Immature natural killer cell (primary cell): Measurements from ENCODE around the gene FOXP4. TPM values are rescaled to one million over a fixed set of nuclear protein-coding genes. Genes with fewer than 3 reads are reported as not detected.
A peak's percentile ranks its signal among the peaks of the same experiment; 100 is the strongest.

Experiments used
- DNase-seq, 3 donors: peaks; one replicate each; pipeline ENCODE4 v3.0.0; 2022; ENCODE audit warnings: mixed read lengths in 1 of 3
- H3K27ac Mint-ChIP-seq, 6 donors: one replicate each; pipeline ENCODE4 v1.8.0; 2020; ENCODE audit warnings: mixed read lengths in 6 of 6, mild to moderate bottlenecking in 5 of 6, inconsistent platforms in 4 of 6, moderate library complexity in 3 of 6
- H3K27me3 Mint-ChIP-seq, 3 donors: one replicate each; pipeline ENCODE4 v1.8.0; 2020 to 2021; ENCODE audit warnings: low read depth in 3 of 3, mild to moderate bottlenecking in 3 of 3, mixed read lengths in 3 of 3, moderate library complexity in 3 of 3, inconsistent platforms in 1 of 3
- H3K36me3 Mint-ChIP-seq, 3 donors: one replicate each; pipeline ENCODE4 v1.8.0; 2020; ENCODE audit warnings: mixed read lengths in 3 of 3, inconsistent platforms in 2 of 3, mild to moderate bottlenecking in 2 of 3
- H3K4me1 Mint-ChIP-seq, 2 donors: one replicate each; pipeline ENCODE4 v1.8.0; 2020; ENCODE audit warnings: inconsistent platforms in 2 of 2, mild to moderate bottlenecking in 2 of 2, mixed read lengths in 2 of 2, moderate library complexity in 1 of 2
- H3K4me3 Mint-ChIP-seq, 5 donors: one replicate each; pipeline ENCODE4 v1.8.0; 2020; ENCODE audit warnings: mild to moderate bottlenecking in 5 of 5, mixed read lengths in 5 of 5, inconsistent platforms in 3 of 5, moderate library complexity in 3 of 5
- H3K9me3 Mint-ChIP-seq, 6 donors: one replicate each; pipeline ENCODE4 v1.8.0; 2020; ENCODE audit warnings: mild to moderate bottlenecking in 6 of 6, mixed read lengths in 6 of 6, inconsistent platforms in 4 of 6, moderate library complexity in 3 of 6
- polyA plus RNA-seq, 3 donors: library from polyadenylated mRNA; unstranded; fragments of 300-500 nt; fragmentation: Illumina TruSeq; gene quantifications; one replicate each; pipeline ENCODE4 v1.2.3, GENCODE V29; 2021

FOXP4 gene
- polyA plus RNA-seq, 3 donors from 2014 or later: 0.10 to 0.73 (median 0.68) TPM

DNA sequence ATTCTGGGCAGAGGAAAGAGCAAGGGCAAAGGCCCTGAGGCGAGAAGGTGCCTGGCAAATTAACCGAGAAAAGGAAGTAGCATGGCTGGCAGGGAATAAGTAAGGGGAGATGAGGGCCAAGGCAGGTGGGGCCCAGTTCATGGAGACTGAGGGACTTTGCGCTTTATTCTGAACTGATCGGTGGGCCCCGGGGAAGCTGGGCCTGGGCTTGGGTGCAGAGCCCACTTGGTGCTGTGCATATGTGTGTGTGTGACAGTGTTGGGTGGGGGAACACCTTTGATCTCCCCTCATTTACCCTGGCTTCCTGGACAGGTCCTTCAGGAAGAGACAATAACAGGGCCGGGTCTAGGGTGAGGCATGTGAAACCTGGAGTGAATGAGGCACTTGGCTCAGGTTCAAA is 89.2 kb downstream of the FOXP4 start:
- no peak for DNase-seq
- Mint-ChIP-seq H3K36me3 (no peaks in the 10 kb centered on the region), H3K27me3 (peaks cover 11 to 18% (median 17%) of the 10 kb centered on the region in 3 donors), H3K27ac (no peak overlapping the region), H3K9me3 (no peaks in the 10 kb centered on the region), H3K4me1 (peaks cover 15 to 24% of the 10 kb centered on the region in 2 donors), H3K4me3 (no peak overlapping the region)

DNA sequence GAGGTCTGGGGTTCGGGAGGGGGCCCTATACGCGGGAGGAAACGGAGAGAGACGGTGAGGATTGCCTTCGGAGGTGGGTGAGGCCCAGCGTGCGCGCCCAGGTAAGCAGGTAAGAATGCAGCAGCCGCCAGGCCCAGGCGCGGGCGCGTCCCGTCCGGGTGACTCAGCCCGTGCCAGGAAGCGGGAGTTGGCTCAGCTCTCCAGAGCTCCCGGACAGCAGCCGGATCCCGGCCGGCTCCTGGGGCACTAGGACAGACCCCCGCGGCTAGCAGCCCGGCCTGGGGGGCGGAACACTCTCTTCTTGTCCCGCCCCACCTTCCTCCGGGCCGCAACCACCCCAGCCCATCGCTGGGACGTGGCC is 90.6 kb downstream of the FOXP4 start:
- Mint-ChIP-seq H3K27ac (no peak overlapping the region), H3K9me3 (no peaks in the 10 kb centered on the region), H3K4me1 (peaks cover 15 to 24% of the 10 kb centered on the region in 2 donors), H3K27me3 (peaks cover 11 to 19% (median 17%) of the 10 kb centered on the region in 3 donors), H3K4me3 (no peak overlapping the region), H3K36me3 (no peaks in the 10 kb centered on the region)
- DNase-seq: no peak

DNA sequence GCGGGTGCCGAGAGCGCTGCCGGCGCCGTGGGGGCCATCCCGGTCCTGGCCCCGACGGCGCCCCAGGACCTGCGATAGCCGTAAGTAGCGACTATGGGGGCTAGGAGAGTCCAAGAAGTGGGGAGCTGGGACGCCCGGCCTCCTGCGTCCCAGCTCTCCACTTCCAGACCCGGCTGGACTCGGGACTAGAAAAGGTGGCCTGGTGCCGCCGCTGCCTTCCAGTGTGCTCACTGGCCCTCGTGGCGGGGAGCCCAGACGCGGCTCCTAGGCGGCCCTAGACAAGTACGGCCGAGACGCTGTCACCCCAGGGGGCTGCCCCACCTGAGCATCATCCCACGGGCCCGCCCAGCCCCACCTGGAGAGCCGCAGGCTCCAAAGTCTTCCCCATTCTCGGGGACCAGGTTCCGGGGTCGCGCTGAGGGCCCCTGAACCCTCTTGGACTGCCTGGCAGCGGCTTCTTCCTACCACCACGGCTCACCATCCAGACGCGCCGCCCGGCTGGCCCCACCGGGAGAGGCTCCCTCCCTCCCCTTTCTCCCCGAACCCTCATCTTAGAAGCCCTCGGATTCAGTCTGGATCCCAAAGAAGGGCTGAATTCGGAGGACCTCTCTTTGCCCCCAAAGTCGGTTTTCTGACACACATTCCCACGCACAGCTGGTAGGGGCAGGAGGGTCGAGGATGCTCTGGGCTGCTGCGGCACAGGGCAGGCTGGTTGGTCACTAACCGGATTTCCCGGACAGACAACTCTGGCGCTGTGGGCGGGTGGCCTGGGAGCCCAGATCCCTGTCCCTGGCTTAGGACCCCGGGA is 91.2 kb downstream of the FOXP4 start:
- Mint-ChIP-seq H3K27me3 (peaks cover 11 to 19% (median 17%) of the 10 kb centered on the region in 3 donors), H3K36me3 (no peaks in the 10 kb centered on the region), H3K27ac (no peak overlapping the region), H3K9me3 (peaks cover 0 to under 1% (median 0%) of the 10 kb centered on the region in 6 donors), H3K4me3 (peak overlapping the region; percentile 63 to 73 (median 66)), H3K4me1 (peaks cover 15 to 24% of the 10 kb centered on the region in 2 donors)
- no peak for DNase-seq

DNA sequence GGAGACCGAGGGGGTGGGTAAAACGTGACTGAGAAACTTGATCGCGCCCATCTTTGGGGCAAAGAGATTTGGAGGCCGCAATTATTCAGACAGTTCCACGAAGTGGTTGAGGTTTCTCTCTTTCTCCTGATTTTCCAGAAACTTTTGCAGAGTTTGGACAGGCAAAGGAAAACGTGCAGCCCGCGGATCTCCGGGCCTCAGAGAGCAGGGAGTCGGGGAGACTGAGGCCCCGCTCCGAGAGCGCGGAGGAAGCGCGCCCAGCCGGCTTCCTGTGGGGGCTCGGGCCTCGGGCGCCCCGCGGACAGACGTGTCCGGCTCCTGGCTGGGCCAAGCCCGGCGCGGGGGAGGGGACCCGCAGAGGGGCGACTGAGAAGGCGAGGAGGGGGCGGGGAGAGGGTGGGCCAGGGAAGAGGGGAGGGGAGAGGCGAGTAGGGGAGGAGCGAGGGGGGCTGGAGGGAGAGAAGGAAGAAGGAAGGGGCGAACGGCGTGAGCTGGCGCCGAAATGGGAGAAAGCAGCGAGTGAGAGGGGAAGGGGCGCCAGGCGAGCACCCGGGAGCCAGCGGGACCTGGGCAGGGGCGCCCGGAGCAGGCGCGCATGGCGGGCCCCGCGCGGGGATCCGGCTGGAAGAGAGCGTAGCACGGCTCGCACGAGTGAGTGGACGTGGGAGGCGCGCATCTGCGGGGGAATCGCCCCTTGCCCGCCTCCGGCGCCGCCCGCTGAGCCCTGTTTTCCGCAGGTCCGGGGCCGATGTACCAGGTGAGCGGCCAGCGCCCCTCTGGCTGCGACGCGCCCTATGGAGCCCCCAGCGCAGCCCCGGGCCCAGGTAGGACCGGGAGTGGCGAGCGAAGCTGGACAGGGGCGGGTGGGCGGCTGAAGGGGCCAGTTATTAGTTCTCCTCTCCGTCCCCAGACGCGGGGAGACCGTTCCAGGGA is 92.1 kb downstream of the FOXP4 start, which contains the start of gene MDFI:
Gene MDFI, plus strand, starts transcription at position 467 of the 933 bp plus-strand sequence. Its CDS starts 282 bp downstream, at position 749.
- peaks cover 11 to 19% (median 18%) of the 10 kb centered on the region in 3 donors for H3K27me3 Mint-ChIP-seq

DNA sequence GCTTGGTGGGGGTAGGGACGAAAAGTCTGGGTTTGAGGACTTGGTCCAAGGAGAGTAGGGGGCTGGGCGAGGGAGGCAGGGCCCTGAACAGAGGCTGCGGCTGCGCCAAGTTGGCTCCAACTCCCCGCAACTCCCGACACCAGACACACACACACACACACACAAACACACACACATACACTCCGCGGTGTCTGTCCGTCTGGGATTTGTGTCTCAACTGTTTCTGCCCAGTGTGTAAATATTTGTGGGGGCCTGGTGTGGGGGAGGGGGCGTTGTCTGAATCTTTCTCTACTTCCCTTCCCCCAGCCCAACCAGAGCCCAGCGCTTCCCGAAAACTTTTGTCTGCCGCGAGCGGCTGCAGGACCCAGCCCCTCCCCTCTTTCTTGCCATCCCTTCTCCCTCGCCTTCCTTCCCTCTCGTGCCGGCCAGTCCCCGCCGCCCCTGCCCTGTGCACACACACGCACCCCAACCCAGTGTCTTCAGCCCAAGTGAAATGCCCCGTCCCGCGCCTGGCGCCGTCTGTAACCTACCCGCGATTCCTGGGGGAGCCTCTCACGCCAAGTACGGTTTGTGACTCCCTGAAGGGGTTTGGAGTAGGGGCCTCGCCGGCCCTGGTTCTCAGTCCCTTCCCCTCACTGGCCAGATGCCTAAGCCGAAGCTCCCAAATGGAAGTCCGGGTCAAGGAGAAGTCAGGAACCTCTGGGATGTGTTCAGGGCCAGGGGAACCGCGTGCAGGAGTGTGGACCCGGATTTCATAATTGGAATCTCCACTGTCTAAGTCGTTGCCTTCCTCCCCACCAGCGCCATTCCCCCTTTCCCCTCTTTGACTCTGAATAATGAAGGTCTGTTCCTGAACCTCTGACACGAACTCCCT is 93.0 kb downstream of the FOXP4 start:
- H3K4me3 Mint-ChIP-seq: peak overlapping the region; percentile 10 to 67 (median 32)
- H3K36me3 Mint-ChIP-seq: no peaks in the 10 kb centered on the region
- peaks cover 12 to 24% of the 10 kb centered on the region in 2 donors for H3K4me1 Mint-ChIP-seq
- H3K27me3 Mint-ChIP-seq: peaks cover 11 to 18% (median 17%) of the 10 kb centered on the region in 3 donors
- H3K9me3 Mint-ChIP-seq: peaks cover 0 to 4% (median 0%) of the 10 kb centered on the region in 6 donors
- DNase-seq: no peak
- no peak overlapping the region for H3K27ac Mint-ChIP-seq

More for the DNA sequence above, 92.1 kb downstream of the FOXP4 start, which contains the start of gene MDFI:
- H3K36me3 Mint-ChIP-seq: no peaks in the 10 kb centered on the region
- peaks cover 15 to 24% of the 10 kb centered on the region in 2 donors for H3K4me1 Mint-ChIP-seq
- H3K9me3 Mint-ChIP-seq: peaks cover 0 to 4% (median 0%) of the 10 kb centered on the region in 6 donors
- no peak for DNase-seq
- no peak within 1 kb of the TSS for H3K27ac Mint-ChIP-seq
- H3K4me3 Mint-ChIP-seq: peak within 1 kb of the TSS; percentile 63 to 73 (median 66)

DNA sequence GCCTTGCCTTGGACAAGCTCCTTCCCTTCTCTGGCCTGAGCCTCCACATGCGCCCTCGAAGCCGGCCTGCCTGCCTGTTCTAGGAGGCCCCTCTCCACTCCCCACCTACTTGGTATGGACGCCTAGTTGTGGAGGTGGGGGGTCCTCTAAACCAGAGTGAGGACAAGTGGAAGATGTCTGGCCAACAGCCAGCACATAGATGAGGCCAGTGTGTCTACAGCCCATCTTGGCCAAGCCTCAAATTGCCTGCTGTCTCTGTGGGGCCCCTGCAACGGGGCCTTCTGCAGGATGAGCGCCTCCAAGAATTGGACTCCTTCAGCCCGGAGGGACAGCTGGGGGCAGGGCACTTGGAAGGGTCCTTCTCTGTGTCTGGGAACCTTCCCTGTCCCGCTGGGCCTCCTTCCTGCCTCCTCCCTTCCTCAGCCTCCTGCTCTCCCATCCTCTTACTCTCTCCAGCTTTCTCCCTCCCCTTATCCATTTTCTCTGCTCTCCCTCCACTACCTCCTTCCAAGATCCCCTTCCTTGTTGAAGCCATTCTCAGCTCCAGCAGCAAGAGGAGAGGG is 93.7 kb downstream of the FOXP4 start:
- Mint-ChIP-seq H3K9me3 (peaks cover 0 to 4% (median 0%) of the 10 kb centered on the region in 6 donors), H3K27ac (no peak overlapping the region)

DNA sequence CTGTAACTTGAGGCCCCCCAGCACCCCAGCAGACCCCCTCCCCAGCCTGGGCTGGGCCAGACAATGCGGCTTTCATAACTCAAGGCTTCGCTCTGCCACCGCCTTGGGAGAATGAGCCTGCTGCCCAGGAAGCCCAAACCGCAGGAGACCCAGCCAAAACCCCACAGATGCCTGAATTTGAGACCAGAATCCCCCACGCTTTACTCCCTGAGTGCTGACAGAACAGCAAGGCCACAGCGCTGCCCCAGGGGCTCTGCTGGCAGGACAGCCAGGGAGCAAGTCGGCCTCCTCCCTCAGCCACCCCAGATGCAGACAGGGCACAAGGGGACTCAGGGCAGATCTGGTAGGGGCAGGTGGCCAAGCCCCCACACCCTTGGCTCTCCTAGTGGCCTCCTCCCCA is 94.2 kb downstream of the FOXP4 start:
- H3K27me3 Mint-ChIP-seq: peaks cover 8 to 13% (median 13%) of the 10 kb centered on the region in 3 donors
- H3K9me3 Mint-ChIP-seq: peaks cover 0 to 4% (median 0%) of the 10 kb centered on the region in 6 donors
- H3K27ac Mint-ChIP-seq: no peak overlapping the region
- peaks cover 0 to 12% of the 10 kb centered on the region in 2 donors for H3K4me1 Mint-ChIP-seq
- H3K36me3 Mint-ChIP-seq: no peaks in the 10 kb centered on the region
- no peak for DNase-seq
- H3K4me3 Mint-ChIP-seq: no peak overlapping the region

More for the DNA sequence above, 93.7 kb downstream of the FOXP4 start:
- DNase-seq: no peak
- Mint-ChIP-seq H3K27me3 (peaks cover 11 to 17% (median 16%) of the 10 kb centered on the region in 3 donors), H3K4me3 (peak overlapping the region; percentile 10 to 67 (median 32)), H3K36me3 (no peaks in the 10 kb centered on the region), H3K4me1 (peaks cover 5 to 17% of the 10 kb centered on the region in 2 donors)

DNA sequence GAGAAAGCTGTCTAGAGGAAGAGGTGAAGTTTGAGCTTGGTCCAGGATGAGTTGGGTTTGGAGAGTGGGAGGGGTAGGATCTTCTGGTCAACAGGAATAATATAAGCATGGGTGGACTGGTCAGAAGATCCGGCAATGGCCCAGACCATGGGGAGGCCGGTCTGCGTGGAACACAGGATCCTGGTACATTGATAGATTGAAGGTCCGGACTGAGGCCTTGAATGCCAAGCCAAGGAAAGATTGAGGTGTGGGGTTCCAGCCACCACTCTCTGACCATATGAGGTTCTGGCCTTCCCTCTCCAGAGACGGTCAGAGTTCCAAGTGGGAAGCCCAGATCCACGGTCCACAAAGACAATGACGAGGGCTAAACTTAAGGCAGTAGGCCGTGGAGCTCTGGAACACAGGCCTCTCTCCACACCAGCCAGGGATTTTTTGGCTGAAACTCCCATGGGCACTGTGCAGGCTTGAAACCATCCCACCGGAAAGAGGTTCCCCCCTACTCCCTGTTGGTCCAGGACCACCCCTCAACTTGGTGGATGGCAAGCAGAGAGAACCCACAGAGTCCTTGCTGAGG is 95.3 kb downstream of the FOXP4 start:
- no peaks in the 10 kb centered on the region for H3K36me3 Mint-ChIP-seq
- H3K27me3 Mint-ChIP-seq: peaks cover 5 to 11% (median 11%) of the 10 kb centered on the region in 3 donors
- peaks cover 0 to 10% of the 10 kb centered on the region in 2 donors for H3K4me1 Mint-ChIP-seq
- no peak overlapping the region for H3K4me3 Mint-ChIP-seq
- no peak overlapping the region for H3K27ac Mint-ChIP-seq
- no peak for DNase-seq
- H3K9me3 Mint-ChIP-seq: peaks cover 0 to 4% (median 0%) of the 10 kb centered on the region in 6 donors

DNA sequence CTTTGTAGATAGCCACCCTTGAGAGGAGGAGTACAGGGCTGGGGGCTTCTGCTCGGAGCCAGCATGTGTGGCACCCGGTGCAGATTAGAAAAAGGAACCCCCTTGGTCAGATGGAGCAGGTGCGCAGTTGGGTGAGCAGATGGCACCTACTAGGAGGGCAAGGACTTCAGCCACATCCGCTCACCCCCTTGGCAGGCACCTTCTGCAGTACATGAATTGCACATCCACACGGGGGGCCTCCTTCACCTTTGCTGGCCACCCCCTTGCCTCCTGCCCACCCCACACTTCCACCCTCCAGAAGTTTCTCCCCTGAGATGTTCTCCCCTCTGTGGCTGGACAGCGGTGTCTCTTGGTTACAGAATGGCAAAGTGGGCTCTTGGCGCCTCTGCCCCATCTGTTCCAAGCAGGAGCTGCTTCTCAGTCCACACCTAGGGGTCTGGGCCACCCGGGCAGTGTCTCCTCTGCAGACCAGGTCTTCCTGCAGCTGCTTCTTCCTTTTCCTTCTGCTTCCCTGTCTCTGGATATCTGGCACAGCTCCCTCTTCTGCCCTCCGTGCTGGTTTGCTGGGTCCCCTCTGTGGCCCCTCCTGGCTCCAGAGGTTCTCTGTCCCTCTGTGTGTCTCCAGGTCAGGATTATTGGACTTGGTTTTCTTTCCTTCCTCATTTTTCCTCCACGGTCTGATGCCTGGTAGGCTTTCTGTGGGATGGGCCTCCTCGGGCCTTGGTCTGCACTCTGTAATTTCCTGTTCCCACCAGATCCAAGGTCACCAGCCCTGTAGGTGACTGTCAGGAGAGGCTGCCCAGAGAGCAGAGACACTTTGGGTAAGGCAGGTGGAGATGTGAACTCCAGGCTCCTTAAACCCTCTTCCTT is 96.1 kb downstream of the FOXP4 start:
- DNase-seq: no peak
- Mint-ChIP-seq H3K36me3 (no peaks in the 10 kb centered on the region), H3K27ac (no peak overlapping the region), H3K27me3 (peaks cover 5 to 10% (median 8%) of the 10 kb centered on the region in 3 donors), H3K9me3 (peaks cover 0 to 4% (median 0%) of the 10 kb centered on the region in 6 donors), H3K4me1 (peaks cover 0 to 8% of the 10 kb centered on the region in 2 donors), H3K4me3 (no peak overlapping the region)

DNA sequence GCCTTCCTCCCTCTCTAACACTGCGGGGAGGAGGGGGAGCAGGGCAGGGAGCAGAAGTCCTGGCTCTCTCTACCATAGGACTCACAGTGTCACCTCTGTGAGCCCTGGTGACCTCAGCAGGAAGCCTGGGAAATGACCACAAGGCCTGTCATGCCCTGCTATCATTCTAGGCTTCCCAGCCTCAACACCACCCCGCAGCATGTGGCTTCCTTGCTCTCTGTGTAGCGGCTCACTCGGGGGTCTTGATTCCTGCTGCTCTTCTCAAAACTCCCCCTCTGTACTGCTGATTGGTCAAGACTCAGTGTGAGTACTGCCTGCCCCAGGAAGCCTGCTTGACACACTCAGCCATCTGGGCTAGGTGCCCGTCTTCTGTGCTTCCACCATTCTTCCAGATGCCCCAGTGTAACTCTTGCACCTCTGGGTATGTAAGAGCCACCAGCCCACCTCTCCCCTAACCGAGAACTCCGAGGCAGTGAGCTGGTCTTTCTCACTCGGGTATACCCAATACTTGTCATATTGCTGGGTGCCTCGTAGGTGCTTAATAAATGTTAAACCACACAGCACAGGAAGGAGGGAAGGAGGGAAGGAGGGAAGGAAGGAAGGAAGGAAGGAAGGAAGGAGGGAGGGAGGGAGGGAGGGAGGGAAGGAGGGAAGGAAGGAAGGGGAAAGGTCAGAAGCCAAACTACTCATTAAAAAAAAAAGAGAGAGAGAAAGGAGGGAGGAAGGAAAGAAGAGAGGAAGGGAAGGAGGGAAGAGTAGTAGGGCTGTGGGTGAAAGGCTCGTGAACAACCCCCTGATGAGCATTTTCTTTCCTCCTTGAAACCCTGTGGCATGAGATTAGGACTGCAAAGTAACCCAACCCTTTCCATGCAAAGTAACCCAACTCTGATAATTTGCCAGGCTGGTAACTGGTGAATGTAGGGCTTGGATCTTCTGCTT is 97.0 kb downstream of the FOXP4 start:
- H3K27me3 Mint-ChIP-seq: peaks cover 5 to 8% (median 8%) of the 10 kb centered on the region in 3 donors
- peaks cover 0 to 4% (median 0%) of the 10 kb centered on the region in 6 donors for H3K9me3 Mint-ChIP-seq
- peaks cover 0 to 5% of the 10 kb centered on the region in 2 donors for H3K4me1 Mint-ChIP-seq
- no peak overlapping the region for H3K27ac Mint-ChIP-seq
- H3K36me3 Mint-ChIP-seq: no peaks in the 10 kb centered on the region
- no peak for DNase-seq
- no peak overlapping the region for H3K4me3 Mint-ChIP-seq

DNA sequence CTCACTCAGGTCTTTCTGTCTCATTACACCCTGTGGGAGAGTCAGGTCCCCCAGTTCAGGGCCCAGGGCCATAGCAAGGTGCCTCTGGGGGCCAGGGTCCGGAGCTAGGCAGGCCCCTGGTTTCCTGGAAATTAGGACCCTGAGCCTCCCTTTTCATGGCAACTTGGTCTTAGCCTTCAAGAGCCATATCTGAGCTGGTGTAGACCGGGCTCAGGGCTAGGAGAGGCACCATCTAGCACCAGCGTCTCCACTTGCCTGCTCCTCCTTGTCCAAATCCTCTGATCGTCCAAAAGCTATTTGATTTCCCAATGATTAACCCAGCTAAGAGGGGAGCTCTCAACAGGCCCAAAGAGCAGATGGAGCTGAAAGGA is 97.7 kb downstream of the FOXP4 start:
- peaks cover 0 to 4% of the 10 kb centered on the region in 2 donors for H3K4me1 Mint-ChIP-seq
- H3K36me3 Mint-ChIP-seq: no peaks in the 10 kb centered on the region
- H3K27ac Mint-ChIP-seq: no peak overlapping the region
- H3K27me3 Mint-ChIP-seq: peaks cover 5 to 8% (median 8%) of the 10 kb centered on the region in 3 donors
- H3K4me3 Mint-ChIP-seq: no peak overlapping the region
- H3K9me3 Mint-ChIP-seq: peaks cover 0 to 4% (median 0%) of the 10 kb centered on the region in 6 donors
- DNase-seq: no peak
